ENCODE data around the gene PIWIL4. TPM values are rescaled to one million over a fixed set of nuclear protein-coding genes. Genes with fewer than 3 reads are reported as not detected.

PIWIL4 gene
- total RNA-seq, 1 donor from 2014 or later = 7.8 TPM

Other genes with a start within 250 kb of the PIWIL4 start
- gene GPR83, start 165.9 kb upstream of the PIWIL4 start, total RNA-seq = 0.62 TPM
- gene MRE11, start 73.5 kb upstream of the PIWIL4 start, total RNA-seq = 30.7 TPM
- gene ANKRD49, start 73.4 kb upstream of the PIWIL4 start, total RNA-seq = 14.1 TPM
- gene C11orf97, start 54.9 kb upstream of the PIWIL4 start, total RNA-seq = not detected
- 7.2 TPM for gene FUT4, start 23.4 kb upstream of the PIWIL4 start, total RNA-seq
- gene AMOTL1, start 201.0 kb downstream of the PIWIL4 start, total RNA-seq = 75.6 TPM

Data from sciatic nerve (tissue), 1 donor.